Lung microvascular endothelial cell (primary cell): ENCODE measurements around the gene DNER. TPM values are rescaled to one million over a fixed set of nuclear protein-coding genes. Genes with fewer than 3 reads are reported as not detected.
"Not testable (repeated sequence)": the region's sequence is repeated elsewhere in the genome, so short reads cannot be mapped to it uniquely, and the experiment has no call there.

Experiments
- DNase-seq, 2 donors: peaks; one replicate each; pipeline versions ENCODE4 v3.0.0 to v3.0.0-alpha.2; 2010; ENCODE audit warnings: low read depth in 2 of 2
- total RNA-seq: library from RNA; depleted of rRNA; stranded (reverse); fragments of >200 nt; gene quantifications from 2 replicates; pipeline ENCODE4 v1.2.1, GENCODE V29; 2014

Gene DNER, protein sequence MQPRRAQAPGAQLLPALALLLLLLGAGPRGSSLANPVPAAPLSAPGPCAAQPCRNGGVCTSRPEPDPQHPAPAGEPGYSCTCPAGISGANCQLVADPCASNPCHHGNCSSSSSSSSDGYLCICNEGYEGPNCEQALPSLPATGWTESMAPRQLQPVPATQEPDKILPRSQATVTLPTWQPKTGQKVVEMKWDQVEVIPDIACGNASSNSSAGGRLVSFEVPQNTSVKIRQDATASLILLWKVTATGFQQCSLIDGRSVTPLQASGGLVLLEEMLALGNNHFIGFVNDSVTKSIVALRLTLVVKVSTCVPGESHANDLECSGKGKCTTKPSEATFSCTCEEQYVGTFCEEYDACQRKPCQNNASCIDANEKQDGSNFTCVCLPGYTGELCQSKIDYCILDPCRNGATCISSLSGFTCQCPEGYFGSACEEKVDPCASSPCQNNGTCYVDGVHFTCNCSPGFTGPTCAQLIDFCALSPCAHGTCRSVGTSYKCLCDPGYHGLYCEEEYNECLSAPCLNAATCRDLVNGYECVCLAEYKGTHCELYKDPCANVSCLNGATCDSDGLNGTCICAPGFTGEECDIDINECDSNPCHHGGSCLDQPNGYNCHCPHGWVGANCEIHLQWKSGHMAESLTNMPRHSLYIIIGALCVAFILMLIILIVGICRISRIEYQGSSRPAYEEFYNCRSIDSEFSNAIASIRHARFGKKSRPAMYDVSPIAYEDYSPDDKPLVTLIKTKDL
- under 0.01 and 0.44 TPM in 2 replicates for total RNA-seq

DNA sequence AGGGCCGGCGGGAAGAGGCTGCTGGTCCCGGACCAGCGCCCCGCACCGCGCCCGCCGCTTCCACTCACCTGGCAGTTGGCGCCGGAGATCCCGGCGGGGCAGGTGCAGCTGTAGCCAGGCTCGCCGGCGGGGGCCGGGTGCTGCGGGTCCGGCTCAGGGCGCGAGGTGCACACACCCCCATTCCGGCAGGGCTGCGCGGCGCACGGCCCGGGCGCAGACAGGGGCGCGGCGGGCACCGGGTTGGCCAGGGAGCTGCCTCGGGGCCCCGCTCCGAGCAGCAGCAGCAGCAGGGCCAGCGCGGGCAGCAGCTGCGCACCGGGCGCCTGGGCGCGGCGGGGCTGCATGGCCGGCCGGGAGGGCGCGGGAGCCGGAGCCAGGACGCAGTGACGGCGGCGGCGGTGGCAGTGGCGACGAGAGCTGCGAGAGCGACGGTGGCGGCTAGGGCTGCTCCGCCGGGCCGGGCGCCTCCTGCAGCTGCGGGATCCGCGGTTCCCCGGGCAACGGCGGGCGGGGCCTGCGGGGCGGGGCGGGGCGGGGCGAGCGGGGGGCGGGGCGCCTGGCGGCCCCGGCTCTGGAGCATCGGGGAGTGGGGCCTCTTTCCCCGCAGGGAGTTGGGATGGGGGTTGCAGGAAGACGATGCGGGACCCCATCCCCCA lies at the start of gene DNER:
Gene DNER, minus strand, starts transcription at position 476 of the 656 bp plus-strand sequence. Its CDS starts 132 bp downstream, at position 344.
- DNase-seq = peak; percentile 12 to 24

DNA sequence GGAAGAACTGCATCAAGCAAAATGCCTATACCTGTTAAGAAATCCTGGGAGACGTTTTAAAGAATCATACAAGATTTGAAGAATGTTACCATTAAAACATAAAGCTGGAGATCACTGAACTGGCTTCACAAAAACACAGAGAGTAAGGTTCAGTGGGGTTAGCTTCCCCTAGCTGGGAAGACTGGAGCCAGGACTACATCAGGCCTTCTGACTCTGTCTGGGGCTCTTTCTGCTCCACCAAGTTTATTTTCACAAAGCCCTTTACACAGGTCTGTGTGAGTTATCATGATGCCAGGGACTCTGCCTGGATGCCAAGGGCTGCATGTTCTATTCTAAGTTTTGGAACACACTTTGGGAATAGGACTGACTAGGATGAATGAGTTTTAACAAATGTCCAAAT lies 47.3 kb upstream of the DNER start:
- no peak for DNase-seq

DNA sequence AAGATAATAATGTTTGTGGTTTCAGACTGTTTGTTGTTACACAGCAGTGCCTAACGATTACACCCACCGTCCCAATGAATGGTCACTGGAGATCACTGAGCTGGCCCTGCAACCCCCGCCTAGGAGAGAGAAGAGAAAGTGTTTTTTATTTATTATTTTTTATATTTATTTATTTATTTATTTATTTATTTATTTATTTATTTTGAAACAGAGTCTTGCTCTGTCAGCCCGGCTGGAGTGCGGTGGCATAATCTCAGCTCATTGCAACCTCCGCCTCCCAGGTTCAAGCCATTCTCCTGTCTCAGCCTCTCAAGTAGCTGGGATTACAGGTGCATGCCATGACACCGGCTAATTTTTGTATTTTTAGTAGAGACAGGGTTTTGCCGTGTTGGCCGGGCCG lies 43.1 kb upstream of the DNER start:
- DNase-seq = not testable (repeated sequence)

DNA sequence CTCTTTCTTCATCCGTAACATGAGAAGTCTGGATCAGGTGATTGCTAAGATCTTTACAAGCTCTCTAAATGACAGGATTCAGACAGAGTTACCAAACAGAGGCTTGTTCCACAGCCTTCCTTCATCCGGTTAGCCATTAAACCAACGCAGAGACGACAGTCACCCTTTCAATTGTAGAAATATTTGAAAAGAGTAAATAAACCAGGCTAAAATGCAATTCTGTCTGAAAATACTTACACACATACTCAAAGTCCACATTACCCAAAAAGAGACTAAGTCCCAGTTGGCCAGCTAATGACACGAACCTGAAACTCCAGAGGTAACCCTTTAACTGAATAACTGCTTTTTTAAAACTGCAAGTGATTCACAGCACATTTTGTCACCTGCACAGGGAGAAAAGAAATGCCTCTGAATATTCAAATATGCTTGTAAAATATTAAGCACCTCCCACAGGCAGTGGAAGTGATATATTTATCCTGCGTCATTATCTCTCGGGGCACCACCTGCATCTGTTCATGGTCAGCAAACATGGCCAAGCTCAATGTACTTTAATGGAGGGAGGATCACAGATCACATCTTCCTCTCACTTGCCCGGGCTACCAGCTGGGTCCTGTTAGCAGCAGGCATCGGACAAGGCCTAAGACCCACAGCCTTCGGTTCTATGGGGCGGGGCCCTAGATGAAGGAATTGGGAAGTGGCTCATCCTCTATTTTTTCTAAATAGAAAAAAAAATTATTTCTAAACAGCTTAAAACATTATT lies 38.8 kb upstream of the DNER start:
- no peak for DNase-seq

DNA sequence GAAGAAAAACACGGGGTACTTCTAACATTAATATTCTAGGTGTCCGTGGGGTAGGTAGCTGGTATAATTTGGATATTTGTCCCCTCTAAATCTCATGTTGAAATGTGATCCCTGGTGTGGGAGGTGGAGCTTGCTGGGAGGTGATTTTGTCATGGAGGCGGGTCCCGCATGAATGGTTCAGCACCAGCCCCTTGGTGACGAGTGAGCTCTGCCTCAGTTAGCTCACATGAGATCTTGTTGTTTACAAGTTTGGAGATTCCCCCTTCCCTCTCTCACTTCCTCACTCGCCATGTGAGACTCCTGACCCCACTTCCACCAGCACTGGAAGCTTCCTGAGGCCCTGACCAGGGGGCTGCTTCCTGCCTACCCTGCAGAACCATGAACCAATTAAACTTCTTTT lies 35.4 kb upstream of the DNER start:
- no peak for DNase-seq

DNA sequence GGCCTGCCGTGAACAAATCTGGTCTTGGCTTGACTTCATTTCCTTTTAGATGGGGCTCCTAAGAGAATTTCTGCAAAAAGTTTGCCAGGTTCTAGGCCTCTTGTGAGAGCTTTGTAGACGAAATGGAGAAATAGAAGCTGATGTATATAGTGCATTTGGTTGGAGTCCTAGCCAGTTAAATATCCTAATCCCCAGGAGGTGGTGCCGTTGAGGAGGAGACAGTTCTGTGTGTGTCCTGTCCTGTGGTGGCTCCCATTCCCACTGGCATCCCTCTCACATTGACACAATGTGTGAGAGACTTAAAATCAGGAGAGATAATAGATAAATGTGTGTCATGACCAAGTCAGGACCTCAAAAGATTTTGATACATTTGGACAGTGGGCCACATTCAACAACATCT lies 34.6 kb upstream of the DNER start:
- no peak for DNase-seq

DNA sequence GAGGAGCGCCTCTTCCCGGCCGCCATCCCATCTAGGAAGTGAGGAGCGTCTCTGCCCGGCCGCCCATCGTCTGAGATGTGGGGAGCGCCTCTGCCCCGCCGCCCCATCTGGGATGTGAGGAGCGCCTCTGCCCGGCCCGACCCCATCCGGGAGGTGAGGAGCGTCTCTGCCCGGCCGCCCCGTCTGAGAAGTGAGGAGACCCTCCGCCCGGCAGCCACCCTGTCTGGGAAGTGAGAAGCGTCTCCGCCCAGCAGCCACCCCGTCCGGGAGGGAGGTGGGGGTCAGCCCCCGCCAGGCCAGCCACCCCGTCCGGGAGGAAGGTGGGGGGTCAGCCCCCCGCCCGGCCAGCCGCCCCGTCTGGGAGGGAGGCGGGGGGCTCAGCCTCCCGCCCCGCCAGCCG lies 28.3 kb upstream of the DNER start:
- not testable (repeated sequence) for DNase-seq

DNA sequence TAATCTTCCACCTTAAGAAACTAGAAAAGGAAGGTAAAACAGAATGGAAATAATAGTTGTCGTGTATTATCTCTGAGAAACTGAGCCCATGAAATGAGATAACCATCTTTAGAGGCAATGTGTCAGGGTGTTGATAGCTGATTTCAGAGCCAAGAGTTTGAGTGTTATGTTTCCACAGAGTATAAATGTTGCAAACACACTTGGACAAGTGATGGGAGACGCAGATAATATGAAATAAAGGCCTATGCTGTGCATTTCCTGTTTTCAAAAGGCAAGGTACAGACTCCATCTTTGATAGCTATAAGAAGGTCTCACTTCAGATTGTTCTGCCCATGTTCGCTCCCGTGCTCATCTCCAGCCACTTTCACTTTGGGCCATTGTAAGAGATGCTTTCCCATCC lies 25.9 kb upstream of the DNER start:
- DNase-seq = no peak

DNA sequence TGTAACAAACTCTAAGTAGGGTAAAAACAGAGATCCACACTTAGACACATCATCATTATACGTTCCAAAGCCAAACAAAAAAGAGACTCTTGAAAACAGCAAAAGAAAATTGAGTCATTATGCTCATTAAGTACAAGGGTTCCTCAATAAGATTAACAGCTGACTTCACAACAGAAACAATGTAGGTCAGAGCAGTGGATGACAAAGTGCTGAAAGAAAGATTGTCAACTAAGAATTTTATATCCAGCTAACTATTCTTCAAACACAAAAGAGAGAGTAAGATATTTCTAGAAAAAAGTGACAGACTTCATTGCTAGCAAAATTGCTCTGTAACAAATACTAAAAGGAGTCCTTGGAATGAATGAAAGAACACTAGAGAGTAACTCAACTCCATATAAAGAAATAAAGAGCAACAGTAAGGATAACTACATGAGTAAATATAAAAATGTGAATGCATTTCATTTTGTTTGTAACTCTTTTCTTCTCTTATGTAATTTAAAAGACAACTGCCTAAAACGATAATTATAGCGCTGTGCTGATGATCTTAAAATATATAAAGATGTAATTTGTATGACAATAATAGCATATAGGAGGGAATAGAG lies 23.8 kb upstream of the DNER start:
- no peak for DNase-seq

DNA sequence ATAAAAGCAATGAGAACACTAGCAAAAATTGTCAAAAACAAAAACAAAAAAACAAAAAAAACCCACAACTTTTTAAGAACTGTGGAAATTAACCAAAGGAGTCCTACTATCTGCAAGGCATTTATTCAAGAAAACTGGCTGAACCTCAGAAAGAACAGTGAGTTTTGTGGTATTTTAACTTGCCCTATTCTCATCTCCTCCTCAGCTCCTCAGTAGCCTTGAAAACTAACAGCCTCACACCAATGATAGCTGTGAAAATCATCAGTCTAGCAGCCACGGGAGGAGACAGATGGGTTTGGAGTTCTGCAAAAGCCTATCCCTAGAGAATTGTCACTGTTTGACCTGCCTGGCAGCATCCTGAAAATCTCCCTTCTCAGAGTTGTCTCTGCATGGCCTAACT lies 20.1 kb upstream of the DNER start:
- no peak for DNase-seq

DNA sequence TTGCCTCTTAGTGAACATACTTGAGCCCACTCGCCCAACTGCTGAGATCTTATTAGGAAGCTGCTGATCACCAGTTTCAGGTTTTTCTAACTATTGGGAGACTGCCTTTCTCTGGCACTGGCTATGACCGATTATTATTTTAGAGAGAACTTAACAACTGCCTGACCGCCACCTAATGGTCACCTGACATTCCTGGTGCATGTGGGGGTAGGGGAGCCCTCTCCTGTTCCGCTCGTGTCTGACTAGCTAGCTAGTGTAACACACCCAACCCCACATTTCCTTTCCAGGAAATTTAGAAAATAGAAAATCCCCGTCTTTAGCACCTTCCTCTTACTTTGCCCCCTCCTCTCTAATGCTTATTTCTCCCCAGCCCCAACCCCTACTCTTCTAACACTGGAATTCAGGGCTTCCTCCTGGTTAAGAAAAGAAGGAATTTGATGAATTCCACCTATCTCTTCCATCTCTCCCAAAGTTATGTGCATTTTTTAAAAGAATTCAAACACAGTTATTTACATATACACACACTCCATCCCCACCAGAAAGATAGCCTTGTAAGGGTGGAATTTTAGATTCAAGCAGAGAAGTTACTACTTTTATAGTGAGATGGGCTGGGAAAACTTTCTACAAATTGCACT lies 19.4 kb upstream of the DNER start:
- no peak for DNase-seq

DNA sequence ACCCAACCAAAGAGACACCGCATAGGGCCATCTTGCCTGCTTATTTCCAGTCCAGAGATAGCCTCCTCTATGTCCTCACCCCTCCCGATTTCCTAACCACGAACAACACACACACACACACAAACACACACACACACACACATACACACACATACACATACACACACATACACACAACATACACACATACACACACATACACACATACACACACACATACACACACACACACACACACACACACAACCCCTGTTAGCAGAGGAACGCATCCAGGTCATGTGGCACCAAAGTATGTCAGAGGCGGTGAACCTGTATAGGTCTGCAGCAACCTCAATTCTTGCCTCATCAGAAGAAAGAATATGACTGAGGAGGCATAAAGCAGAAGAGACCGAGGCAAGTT lies 18.5 kb upstream of the DNER start:
- DNase-seq = no peak

DNA sequence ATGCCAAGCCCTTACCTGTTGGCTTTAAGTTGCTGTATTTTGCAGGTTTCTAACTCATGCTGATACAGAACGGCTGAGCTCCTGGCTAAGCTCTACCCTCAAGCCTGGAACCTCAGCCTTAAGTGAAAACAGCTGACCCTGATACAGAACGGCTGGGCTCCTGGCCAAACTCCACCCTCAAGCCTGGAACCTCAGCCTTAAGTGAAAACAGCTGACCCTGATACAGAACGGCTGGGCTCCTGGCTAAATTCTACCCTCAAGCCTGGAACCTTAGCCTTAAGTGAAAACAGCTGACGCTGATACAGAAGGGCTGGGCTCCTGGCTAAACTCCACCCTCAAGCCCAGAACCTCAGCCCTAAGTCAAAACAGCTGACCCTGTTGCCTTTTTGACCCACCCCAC lies 17.6 kb upstream of the DNER start:
- no peak for DNase-seq

DNA sequence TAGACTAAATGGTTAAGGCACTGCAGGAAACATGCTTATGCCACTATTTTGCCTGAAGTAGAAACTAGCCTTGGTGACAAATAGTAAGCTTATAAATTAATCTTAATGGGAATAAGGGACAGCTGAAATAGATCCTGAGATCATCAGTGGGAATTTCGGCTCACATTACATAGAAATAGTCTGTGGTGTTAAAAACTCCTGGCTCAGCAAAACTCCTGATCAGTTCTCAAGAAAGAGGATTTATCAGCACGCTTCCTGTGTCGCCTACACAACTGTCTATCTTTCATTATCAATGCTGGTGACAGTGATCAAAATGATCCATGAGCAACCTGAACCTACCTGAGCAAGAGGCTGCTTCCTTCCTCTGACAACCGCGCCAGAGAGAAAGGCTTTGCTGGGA lies 17.0 kb upstream of the DNER start:
- DNase-seq = no peak

DNA sequence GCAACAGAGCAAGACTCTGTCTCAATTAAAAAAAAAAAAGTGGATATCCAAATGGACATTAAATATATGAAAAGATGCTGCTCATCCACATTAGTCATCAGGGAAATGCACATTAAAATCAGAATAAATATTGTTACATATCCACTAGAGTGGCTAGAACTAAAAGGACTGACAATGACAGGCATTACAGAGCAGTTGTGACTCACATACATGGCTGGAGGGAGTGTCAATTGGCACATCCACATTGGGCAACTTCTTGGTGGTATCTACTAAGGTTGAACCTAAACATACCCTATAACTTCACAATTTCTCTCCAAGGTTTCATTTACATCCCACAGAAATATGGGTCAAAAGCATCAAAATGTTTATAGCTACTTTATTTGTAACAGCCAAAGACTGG lies 14.0 kb upstream of the DNER start:
- no peak for DNase-seq

DNA sequence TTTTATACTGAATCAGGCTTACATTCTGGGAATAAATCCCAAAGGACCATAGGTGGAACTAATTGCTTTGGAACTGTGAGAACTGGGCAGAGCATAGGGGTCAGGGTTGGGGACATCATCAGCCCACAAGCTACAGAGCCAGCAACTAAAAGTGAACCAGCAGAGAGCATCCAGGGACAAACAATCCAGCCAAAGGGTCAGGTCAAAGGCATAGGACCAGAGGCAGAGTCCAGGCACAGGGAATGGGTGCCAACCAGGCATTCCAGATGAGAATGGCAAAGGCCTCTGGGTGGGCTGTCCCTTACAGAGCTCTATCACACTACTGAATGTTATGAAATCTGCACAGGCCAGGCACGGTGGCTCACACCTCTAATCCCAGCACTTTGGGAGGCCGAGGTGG lies 12.3 kb upstream of the DNER start:
- DNase-seq = no peak

DNA sequence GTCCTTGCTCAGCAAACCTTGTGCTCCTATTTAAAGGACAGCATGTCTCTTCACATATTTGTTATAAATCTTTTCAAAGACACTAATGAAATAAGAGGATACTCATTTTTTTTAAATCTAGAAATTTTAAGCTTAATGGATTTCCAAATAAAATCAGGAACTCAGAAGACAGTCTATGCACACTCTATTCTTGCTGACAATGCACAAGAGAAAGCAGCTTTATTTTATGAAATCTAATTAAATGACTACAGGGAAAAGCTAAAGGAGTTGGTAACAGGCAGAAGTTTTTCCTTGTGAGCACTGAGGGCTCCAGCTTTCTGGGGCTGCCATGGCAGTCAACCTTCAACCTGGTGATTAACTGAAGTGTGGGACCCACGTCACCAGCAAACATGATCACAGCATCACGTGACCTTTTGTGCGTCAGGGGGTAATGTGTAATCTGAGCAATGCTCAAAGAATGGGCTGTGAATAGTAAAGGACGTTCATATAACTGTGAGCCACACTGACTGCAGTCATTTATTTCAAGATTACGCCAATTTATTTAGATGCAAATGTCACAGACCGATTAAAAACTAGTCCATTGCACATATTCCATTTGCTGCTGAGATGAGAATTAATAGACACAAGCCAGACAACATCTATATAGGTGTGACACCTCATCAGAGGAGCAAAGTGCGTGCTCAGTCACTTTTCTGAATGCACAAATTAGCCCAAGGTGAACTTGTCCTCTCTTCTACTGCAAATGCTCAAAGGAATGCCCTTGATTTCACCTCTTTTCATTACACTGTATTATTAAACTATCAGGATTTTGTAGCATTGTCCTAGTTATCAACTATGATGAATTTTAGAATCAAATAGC lies 11.6 kb upstream of the DNER start:
- DNase-seq = peak in 1 of 2 donors; percentile 65

DNA sequence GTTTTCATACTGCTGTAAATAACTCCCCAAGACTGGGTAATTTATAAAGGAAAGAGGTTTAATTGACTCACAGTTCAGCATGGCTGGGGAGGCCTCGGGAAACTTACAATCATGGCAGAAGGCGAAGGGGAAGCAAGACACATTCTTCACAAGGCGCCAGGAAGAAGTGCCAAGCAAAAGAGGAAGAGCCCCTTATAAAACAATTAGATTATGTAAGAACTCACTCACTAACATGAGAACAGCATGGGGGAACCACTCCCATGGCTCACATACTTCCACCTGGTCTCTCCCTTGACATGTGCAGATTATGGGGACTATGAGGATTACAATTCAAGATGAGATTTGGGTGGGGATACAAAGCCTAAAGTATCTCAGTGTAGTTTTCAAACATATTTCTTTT lies 8.8 kb upstream of the DNER start:
- DNase-seq = not testable (repeated sequence)

DNA sequence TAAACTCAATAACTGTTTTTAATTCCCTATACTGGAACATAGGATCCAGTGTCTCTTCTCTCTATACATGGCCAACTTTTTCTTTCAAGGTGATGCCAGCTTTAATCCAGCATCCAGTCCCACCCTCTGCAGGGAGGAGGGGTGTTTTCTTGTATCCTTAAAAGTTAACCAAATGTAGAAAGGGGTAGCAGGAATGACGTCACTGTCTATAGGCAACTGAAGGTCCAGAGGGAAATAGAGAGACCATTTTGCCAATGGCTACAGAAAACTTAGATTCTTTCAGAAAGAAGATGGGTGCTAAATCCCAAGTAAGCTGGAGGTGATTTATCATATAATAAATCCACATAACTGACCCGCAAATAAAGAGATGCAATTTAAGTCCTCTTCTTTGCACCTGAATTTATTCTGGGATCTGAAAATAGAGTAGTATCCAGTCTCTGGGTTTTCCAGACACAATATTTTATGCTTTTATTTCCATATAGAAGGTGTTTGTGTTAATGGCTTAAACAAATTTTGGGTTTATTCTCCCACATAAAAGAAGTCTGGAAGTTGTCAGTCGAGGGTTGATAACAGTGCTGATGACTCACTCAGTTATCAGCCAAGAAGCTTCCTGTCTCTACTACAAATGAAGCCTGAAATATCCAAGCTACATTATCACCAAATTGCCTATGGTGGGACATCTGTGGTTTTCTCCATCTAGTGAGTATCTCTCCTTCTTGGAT lies 5.7 kb upstream of the DNER start:
- peak in 1 of 2 donors; percentile 15 for DNase-seq
